HFFc6 (cell line): Measurements from ENCODE around the gene E2F4. TPM values are rescaled to one million over a fixed set of nuclear protein-coding genes. Genes with fewer than 3 reads are reported as not detected.

Source experiments
- DNase-seq: peaks from one replicate; pipeline ENCODE4 v3.0.0-alpha.2; 2018
- H3K27ac Mint-ChIP-seq: 2 replicates; pipeline ENCODE4 v1.8.0; 2020; ENCODE audit warnings: mild to moderate bottlenecking, mixed read lengths
- H3K27me3 Mint-ChIP-seq: 2 replicates; pipeline ENCODE4 v1.8.0; 2021; ENCODE audit warnings: mild to moderate bottlenecking, moderate library complexity, mixed read lengths; ENCODE audit not compliant: insufficient read depth
- H3K36me3 Mint-ChIP-seq: 2 replicates; pipeline ENCODE4 v1.8.0; 2021; ENCODE audit warnings: low read depth, mixed read lengths
- H3K4me1 Mint-ChIP-seq: 2 replicates; pipeline ENCODE4 v1.8.0; 2020; ENCODE audit warnings: low read depth, mixed read lengths
- H3K4me3 Mint-ChIP-seq: 2 replicates; pipeline ENCODE4 v1.8.0; 2020; ENCODE audit warnings: mild to moderate bottlenecking, moderate library complexity, mixed read lengths
- H3K9me3 Mint-ChIP-seq: 2 replicates; pipeline ENCODE4 v1.8.0; 2020; ENCODE audit warnings: mild to moderate bottlenecking, mixed read lengths
- total RNA-seq, 6 experiments: library from RNA; stranded (reverse); fragmentation: NEBNext Ultra II Directional; extraction: Animal tissue kit (Norgen Biotek cat#: 25700); gene quantifications; 2 replicates in 1 of 6; 3 replicates in 5 of 6; pipeline ENCODE4 v1.2.3, GENCODE V29; 2021
- TF ChIP-seq, protein P1 (sequence below): fragments of 200-600 bp; sonication (generic); IDR thresholded peaks from 2 replicates; pipeline ENCODE4 v1.5.0; 2021; ENCODE audit warnings: antibody characterized with exemption, mild to moderate bottlenecking

E2F4 gene
- total RNA-seq, 6 experiments from 2014 or later: 52.9 to 64.7 (median 61.0) TPM

DNA sequence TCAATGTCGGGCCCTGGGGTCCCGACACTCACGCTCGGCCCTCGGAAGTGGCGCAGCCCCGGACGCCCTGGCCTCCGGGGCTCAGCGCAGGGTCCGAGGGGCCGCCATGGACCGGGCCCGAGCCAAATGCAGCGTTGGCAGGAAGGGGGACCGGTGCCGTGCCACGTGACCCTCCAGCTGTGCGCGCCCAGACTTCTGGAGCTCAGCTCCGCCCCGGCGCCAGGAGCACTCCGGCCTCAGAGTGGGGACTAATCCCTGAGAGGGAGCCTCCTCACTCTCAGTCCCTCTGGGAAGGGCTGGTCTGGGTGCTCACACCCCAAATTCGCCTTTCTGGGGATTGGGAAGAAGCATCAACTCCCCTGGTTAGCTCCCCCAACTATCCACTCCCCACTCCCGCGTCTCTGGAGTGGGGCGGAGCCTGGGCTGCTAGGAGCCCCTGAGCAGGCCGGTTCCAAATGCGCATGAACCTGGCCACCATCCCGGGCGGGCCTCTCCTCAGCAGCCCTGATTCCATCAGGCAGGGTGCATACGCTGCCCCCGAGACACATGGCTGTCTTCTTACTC is 41.0 kb upstream of the E2F4 start, which contains the start of gene B3GNT9:
Gene B3GNT9 (minus strand): TSS at position 166 of the 564 bp plus-strand sequence. CDS start 513 bp downstream, outside the sequence.
- TF ChIP-seq, protein P1, sequence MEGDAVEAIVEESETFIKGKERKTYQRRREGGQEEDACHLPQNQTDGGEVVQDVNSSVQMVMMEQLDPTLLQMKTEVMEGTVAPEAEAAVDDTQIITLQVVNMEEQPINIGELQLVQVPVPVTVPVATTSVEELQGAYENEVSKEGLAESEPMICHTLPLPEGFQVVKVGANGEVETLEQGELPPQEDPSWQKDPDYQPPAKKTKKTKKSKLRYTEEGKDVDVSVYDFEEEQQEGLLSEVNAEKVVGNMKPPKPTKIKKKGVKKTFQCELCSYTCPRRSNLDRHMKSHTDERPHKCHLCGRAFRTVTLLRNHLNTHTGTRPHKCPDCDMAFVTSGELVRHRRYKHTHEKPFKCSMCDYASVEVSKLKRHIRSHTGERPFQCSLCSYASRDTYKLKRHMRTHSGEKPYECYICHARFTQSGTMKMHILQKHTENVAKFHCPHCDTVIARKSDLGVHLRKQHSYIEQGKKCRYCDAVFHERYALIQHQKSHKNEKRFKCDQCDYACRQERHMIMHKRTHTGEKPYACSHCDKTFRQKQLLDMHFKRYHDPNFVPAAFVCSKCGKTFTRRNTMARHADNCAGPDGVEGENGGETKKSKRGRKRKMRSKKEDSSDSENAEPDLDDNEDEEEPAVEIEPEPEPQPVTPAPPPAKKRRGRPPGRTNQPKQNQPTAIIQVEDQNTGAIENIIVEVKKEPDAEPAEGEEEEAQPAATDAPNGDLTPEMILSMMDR: no peak
- H3K4me1 Mint-ChIP-seq: peaks cover 23% of the 10 kb centered on the region
- DNase-seq: peak; percentile 65
- H3K27me3 Mint-ChIP-seq: peaks cover 5% of the 10 kb centered on the region
- H3K4me3 Mint-ChIP-seq: peak within 1 kb of the TSS; percentile 85
- no peaks in the 10 kb centered on the region for H3K9me3 Mint-ChIP-seq
- H3K27ac Mint-ChIP-seq: peak within 1 kb of the TSS; percentile 86
- H3K36me3 Mint-ChIP-seq: peaks cover 8% of the 10 kb centered on the region

DNA sequence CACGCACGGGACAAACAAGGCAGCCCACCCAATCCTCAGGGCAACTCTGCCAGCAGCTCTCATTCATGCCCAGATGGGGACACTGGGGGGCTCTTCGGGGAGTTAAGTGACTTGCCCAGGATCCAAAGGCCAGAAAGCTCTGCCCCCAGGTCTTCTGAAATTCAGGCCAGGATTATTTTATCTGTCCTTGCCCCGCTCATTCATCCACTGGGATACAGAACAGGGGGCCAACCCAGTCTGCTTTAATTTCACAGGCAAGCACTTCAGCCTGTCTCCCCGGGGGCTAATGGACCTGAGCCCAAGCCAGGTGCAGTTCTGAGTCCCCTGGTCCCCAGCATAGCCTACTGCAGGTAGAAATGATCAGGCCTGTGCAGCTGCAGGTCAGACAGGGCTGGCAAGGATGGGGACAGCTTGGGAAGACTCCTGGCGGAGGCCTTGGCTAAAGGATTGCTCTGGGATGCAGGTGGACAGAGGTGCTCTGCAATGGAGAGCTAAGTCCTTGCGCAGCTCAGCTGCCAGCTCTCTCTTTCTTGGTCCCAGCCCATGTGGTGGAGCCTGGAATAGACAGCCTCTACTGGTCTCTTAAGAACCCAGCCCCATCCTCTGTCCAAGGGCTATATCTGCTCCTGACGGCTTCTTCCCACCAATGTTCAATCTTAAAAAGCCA is 40.4 kb upstream of the E2F4 start:
- H3K36me3 Mint-ChIP-seq: peaks cover 8% of the 10 kb centered on the region
- peak overlapping the region; percentile 86 for H3K27ac Mint-ChIP-seq
- H3K27me3 Mint-ChIP-seq: peaks cover 11% of the 10 kb centered on the region
- TF ChIP-seq, protein P1: peak; percentile 11; the same call in 1 of the 2 replicates
- peaks cover 23% of the 10 kb centered on the region for H3K4me1 Mint-ChIP-seq
- no peaks in the 10 kb centered on the region for H3K9me3 Mint-ChIP-seq
- no peak for DNase-seq
- H3K4me3 Mint-ChIP-seq: peak overlapping the region; percentile 85

DNA sequence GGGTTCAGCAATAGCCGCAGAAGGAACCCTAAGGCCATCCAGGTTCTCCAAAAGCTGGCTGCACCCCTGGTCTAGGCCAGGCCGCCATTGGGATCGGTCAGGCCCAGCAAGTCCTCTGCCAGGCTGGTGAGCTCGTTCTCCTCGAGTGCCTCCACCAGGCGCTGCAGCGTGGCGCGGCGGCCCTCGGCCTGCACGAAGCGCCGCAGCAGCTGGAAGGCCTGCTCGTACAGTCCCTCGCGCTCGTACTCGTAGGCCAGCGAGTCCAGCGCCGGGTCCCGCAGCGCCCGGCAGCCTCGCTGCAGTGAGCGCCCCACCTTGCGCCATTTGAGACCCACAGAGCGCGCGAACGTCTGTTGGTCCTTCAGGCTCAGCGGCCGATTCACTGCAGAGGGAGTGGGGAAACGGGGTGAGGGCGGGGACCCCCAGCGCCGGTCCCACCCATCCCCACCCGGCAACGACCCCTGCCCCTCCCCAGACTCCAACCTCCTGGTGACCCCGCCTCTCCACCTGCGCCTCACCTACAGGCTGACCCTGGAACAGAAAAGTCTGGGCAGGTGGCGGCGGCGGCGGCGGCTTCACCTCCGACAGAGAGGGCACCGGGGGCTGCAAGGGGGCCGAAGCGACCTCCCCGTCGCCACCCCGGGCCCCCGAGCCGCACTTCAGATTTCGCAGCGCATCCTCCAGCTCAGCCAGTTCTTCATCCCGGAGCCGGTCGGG is 37.2 kb upstream of the E2F4 start:
- Mint-ChIP-seq H3K9me3 (no peaks in the 10 kb centered on the region), H3K27ac (no peak overlapping the region), H3K27me3 (peaks cover 10% of the 10 kb centered on the region), H3K4me3 (no peak overlapping the region), H3K4me1 (peaks cover 20% of the 10 kb centered on the region), H3K36me3 (no peaks in the 10 kb centered on the region)
- no peak for DNase-seq
- TF ChIP-seq, protein P1: no peak

DNA sequence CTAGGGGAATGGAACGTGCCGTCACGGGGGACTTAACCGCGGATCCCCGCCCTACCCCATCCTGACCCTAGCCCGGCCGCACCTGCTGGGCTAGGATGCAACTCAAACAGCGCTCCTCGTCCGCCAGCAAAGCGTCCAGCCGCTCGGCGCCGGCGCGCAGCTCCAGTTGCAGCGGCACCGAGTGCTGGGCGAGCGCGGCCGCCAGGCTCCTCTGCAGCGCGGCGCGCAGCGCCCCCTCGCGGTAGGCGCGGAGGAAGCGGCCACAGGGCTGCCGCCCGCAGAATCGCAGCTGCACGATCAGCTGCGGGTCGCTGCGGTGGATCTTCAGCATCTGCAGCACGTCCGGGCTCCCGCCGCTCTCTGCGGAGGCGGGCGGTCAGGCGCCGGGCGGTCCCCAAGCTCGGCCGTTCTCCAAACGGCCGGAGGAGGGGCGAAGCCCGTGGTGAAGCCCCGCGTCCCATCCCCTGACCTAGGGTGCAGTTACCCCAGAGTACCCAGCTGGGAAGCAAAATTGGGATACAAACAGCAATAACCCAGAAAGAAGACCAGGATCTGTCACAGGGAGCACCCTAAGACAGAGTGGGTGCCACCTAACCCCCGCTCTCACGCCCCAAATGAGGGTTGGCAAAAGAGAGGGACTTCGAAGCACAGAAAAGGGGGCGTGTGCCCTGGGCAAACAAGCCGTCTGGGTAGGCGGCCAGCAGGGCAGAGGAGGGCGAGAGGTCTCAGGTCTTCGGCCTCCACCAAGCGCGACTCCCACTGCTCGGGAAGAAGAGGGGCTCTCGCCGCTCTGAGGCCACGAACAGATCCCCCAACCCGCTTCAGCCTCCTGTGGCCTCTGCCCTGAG is 36.4 kb upstream of the E2F4 start:
- H3K36me3 Mint-ChIP-seq: no peaks in the 10 kb centered on the region
- H3K4me1 Mint-ChIP-seq: peaks cover 20% of the 10 kb centered on the region
- TF ChIP-seq, protein P1: peak; percentile 99
- peak; percentile 56 for DNase-seq
- H3K27ac Mint-ChIP-seq: no peak overlapping the region
- H3K9me3 Mint-ChIP-seq: no peaks in the 10 kb centered on the region
- peaks cover 12% of the 10 kb centered on the region for H3K27me3 Mint-ChIP-seq
- H3K4me3 Mint-ChIP-seq: no peak overlapping the region

DNA sequence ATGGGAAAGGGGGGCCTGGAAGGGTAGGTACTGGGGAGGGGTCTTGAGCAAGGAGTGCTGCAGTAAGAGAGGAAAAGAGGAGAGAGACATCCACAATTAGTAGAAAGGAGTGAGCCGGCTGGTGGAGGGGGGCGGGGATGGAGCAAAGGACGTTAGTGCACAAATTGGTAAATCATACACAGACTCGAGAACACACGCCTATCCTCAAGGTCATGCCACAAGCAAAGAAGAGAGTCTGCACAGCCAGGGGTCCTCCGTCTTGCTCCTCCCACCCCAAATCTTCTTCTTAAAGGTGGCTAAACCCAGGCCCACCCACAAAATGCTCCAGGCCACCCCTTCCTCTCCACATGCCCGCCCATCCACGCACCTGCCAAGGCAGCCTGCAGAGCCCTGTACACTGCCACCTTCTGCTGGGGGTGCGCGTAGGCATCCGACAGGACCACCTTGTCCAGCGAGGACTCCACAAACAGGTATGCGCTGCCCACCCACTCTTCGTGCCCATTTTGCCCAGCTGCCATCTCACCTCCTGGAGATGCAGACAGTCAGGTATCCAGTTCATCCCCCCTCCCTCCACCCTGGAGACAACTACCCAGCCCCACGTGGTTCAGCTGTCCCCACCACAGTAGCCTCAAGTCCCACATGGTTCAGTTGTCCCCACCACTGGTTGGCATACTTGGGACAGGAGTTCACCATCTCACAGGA is 35.7 kb upstream of the E2F4 start:
- no peak for DNase-seq
- no peaks in the 10 kb centered on the region for H3K36me3 Mint-ChIP-seq
- H3K4me1 Mint-ChIP-seq: peaks cover 15% of the 10 kb centered on the region
- H3K4me3 Mint-ChIP-seq: no peak overlapping the region
- H3K27ac Mint-ChIP-seq: no peak overlapping the region
- no peaks in the 10 kb centered on the region for H3K9me3 Mint-ChIP-seq
- peaks cover 12% of the 10 kb centered on the region for H3K27me3 Mint-ChIP-seq
- TF ChIP-seq, protein P1: no peak
